OCI-LY3 (cell line): ENCODE data around the gene MAGI2.

Experiments
- H2AFZ ChIP-seq: fragments of 200-600, 300-600 bp; shearing (Covaris generic); 2 replicates; pipeline ENCODE4 v1.6.0; 2014; ENCODE audit warnings: antibody characterized with exemption, low read depth, low read length
- H3K27ac ChIP-seq: fragments of 200-600, 300-600 bp; sonication (generic); 2 replicates; pipeline ENCODE4 v1.5.1; 2014; ENCODE audit warnings: mild to moderate bottlenecking, low read length, moderate library complexity, mixed read lengths
- H3K27me3 ChIP-seq: fragments of 200-600, 300-600 bp; sonication (generic); 2 replicates; pipeline ENCODE4 v1.6.1; 2014; ENCODE audit warnings: low read depth, low read length, mixed read lengths
- H3K36me3 ChIP-seq: fragments of 200-600, 300-600 bp; sonication (generic); replicated peaks from 2 replicates; pipeline ENCODE3; 2014; ENCODE audit warnings: low read depth, low read length, mixed read lengths
- H3K4me1 ChIP-seq: fragments of 300-600, 200-600 bp; sonication (generic); 2 replicates; pipeline ENCODE4 v1.6.1; 2014; ENCODE audit warnings: low read length, mixed read lengths
- H3K4me2 ChIP-seq: fragments of 200-600, 300-600 bp; sonication (generic); 2 replicates; pipeline ENCODE4 v1.6.1; 2014; ENCODE audit warnings: low read length, mixed read lengths
- H3K4me3 ChIP-seq: fragments of 300-600, 200-600 bp; sonication (generic); 2 replicates; pipeline ENCODE4 v1.5.1; 2014; ENCODE audit warnings: antibody characterized with exemption, mild to moderate bottlenecking, low read length, moderate library complexity
- H3K79me2 ChIP-seq: fragments of 300-600, 200-600 bp; shearing (Covaris generic); 2 replicates; pipeline ENCODE4 v1.6.1; 2014; ENCODE audit warnings: mild to moderate bottlenecking, low read length, mixed read lengths
- H3K9ac ChIP-seq: fragments of 300-600, 200-600 bp; shearing (Covaris generic); 2 replicates; pipeline ENCODE4 v1.6.0; 2014; ENCODE audit warnings: mild to moderate bottlenecking, low read length, moderate library complexity
- H3K9me3 ChIP-seq: fragments of 200-600, 300-600 bp; shearing (Covaris generic); 2 replicates; pipeline ENCODE4 v1.6.1; 2014; ENCODE audit warnings: low read length, mixed read lengths; ENCODE audit not compliant: insufficient read depth
- H4K20me1 ChIP-seq: fragments of 200-600, 300-600 bp; sonication (generic); 2 replicates; pipeline ENCODE4 v1.6.1; 2016; ENCODE audit warnings: low read length, mixed read lengths; ENCODE audit not compliant: insufficient read depth
- EZH2phosphoT487 ChIP-seq: fragments of 200-600 bp; shearing (Covaris generic); IDR thresholded peaks from 2 replicates; pipeline ENCODE4 v1.6.1; 2018; ENCODE audit warnings: antibody characterized with exemption, mixed run types, low read depth
- TF ChIP-seq, protein P1 (sequence below): fragments of 200-600, 300-600 bp; sonication (generic); IDR thresholded peaks from 2 replicates; pipeline ENCODE4 v1.5.1; 2014; ENCODE audit warnings: antibody characterized with exemption, low read length, low read depth

The MAGI2 gene

DNA sequence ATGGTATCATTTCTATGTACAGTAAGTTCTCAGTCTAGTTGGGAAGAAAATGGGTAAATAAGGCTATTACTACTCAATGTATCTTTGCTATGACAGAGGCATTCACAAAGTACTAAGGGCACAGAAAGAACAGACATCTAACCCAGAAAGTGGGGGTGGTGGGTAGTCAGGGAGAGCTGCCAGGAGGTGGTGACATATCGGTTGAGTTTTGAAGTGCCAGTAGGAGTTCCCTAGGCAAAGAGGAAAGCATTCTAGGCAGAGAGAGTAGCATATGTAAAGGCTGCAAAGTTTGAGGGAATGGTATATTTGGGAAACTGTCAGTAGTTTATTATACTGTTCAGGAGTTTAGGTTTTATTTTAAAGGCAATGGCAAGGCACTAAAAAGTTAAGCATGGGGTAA, 1372.1 kb downstream of the MAGI2 start:
- Histone ChIP-seq H3K4me1 (no peaks in the 10 kb centered on the region), H3K4me2 (no peak overlapping the region), H3K9ac (no peak overlapping the region), H3K4me3 (no peak overlapping the region), H4K20me1 (no peaks in the 10 kb centered on the region), H3K27me3 (peaks cover 36% of the 10 kb centered on the region), H3K79me2 (no peaks in the 10 kb centered on the region), H2AFZ (no peak overlapping the region), H3K27ac (no peak overlapping the region), H3K9me3 (no peaks in the 10 kb centered on the region), H3K36me3 (no peaks in the 10 kb centered on the region)
- TF ChIP-seq EZH2phosphoT487: no peak
- TF ChIP-seq, protein P1, sequence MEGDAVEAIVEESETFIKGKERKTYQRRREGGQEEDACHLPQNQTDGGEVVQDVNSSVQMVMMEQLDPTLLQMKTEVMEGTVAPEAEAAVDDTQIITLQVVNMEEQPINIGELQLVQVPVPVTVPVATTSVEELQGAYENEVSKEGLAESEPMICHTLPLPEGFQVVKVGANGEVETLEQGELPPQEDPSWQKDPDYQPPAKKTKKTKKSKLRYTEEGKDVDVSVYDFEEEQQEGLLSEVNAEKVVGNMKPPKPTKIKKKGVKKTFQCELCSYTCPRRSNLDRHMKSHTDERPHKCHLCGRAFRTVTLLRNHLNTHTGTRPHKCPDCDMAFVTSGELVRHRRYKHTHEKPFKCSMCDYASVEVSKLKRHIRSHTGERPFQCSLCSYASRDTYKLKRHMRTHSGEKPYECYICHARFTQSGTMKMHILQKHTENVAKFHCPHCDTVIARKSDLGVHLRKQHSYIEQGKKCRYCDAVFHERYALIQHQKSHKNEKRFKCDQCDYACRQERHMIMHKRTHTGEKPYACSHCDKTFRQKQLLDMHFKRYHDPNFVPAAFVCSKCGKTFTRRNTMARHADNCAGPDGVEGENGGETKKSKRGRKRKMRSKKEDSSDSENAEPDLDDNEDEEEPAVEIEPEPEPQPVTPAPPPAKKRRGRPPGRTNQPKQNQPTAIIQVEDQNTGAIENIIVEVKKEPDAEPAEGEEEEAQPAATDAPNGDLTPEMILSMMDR: no peak

DNA sequence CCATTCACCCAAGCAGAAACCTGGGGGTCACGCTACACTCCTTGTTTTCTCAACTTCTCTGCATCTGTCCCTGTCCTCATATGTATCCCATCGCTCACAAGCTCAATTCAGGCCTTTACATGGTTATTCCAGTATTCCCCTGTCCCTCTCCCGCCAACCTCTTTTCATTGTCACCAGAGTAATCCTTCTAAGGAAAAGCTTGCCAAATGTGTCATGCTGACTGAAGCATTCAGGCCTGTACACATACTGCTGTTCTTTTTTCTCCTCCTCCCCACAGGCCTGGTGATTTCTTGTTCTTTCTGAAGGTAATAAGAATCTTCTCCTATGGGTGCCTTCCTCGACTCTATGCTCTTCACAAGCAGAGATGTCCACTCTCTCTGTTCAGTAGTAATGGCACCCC, 1372.7 kb downstream of the MAGI2 start:
- Histone ChIP-seq H3K27ac (no peak overlapping the region), H3K4me1 (no peaks in the 10 kb centered on the region), H3K9me3 (no peaks in the 10 kb centered on the region), H3K79me2 (no peaks in the 10 kb centered on the region), H4K20me1 (no peaks in the 10 kb centered on the region), H3K36me3 (no peaks in the 10 kb centered on the region), H3K4me3 (no peak overlapping the region), H3K27me3 (peaks cover 36% of the 10 kb centered on the region), H2AFZ (no peak overlapping the region), H3K9ac (no peak overlapping the region), H3K4me2 (no peak overlapping the region)
- TF ChIP-seq, protein P1: no peak
- TF ChIP-seq EZH2phosphoT487: no peak

DNA sequence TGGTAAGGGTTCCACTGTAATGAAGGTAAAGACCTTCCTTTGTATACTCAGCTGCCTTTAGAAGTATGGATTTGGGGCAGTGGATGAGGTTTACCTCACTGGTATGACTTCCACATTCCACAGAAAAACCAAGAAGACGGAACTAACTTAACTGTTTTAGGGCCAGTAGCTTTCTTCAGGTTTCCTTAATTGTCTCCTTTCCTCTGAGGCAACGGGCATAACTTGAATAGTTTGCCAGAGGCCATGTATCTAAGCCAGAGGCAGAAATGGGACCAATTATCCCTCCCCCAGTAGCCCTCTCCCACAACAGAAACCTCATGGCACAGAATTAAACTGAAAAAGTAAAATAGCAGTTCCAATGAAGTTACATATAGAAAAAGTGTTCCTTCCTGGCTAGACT, 1373.2 kb downstream of the MAGI2 start:
- Histone ChIP-seq H3K79me2 (no peaks in the 10 kb centered on the region), H2AFZ (no peak overlapping the region), H3K9ac (no peak overlapping the region), H3K9me3 (no peaks in the 10 kb centered on the region), H3K27me3 (peaks cover 36% of the 10 kb centered on the region), H3K4me1 (no peaks in the 10 kb centered on the region), H3K4me2 (no peak overlapping the region), H3K4me3 (no peak overlapping the region), H4K20me1 (no peaks in the 10 kb centered on the region), H3K36me3 (no peaks in the 10 kb centered on the region), H3K27ac (no peak overlapping the region)
- TF ChIP-seq EZH2phosphoT487: no peak
- TF ChIP-seq, protein P1: no peak

DNA sequence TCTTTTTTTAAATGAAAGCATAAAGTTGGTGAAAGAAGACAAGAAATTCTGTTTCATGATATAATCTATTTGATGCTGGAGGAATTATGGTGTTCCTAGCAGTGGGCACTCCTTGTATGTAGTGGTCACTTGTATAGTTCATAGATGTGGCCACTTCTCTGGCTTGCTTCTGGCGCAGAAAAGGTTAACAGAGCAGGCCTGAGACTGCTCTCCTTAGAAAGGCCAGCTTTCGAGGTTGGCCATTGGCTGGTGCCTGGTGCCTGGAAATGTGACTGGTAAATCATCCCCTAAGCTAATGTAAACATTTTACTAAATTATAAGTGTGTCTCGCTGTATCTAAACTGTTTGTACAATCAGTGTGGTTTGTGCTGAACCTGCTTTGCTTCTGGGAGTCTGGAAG, 1378.8 kb downstream of the MAGI2 start:
- Histone ChIP-seq H4K20me1 (no peaks in the 10 kb centered on the region), H2AFZ (no peak overlapping the region), H3K9ac (no peak overlapping the region), H3K27me3 (peaks cover 14% of the 10 kb centered on the region), H3K79me2 (no peaks in the 10 kb centered on the region), H3K36me3 (no peaks in the 10 kb centered on the region), H3K4me1 (peaks cover 9% of the 10 kb centered on the region), H3K4me2 (no peak overlapping the region), H3K9me3 (no peaks in the 10 kb centered on the region), H3K27ac (no peak overlapping the region), H3K4me3 (no peak overlapping the region)
- no peak for TF ChIP-seq EZH2phosphoT487
- TF ChIP-seq, protein P1: no peak
